HEK293 (cell line): Measurements from ENCODE around the gene BACH2.

ENCODE experiments used
- CTCF ChIA-PET: fragments of 350-600 bp; formaldehyde crosslinking; extraction: SDS; loops from one replicate; lab custom pipeline; 2021; ENCODE audit warnings: antibody characterized with exemption; lab: Yijun Ruan, JAX
- POLR2A ChIA-PET: fragments of 300-600 bp; formaldehyde crosslinking; extraction: SDS; loops from one replicate; lab custom pipeline; 2020; ENCODE audit warnings: antibody characterized with exemption, inconsistent platforms; lab: Yijun Ruan, JAX
- H3K27ac ChIP-seq: fragments of 200-500 bp; sonication (Bioruptor generic); 2 replicates; pipeline ENCODE4 v1.5.1; 2014; ENCODE audit warnings: low read depth, low read length, control low read depth, inconsistent platforms; ENCODE audit errors: extremely low read depth
- H3K36me3 ChIP-seq, 2 experiments: fragments of 200-500 bp in 1 of 2; sonication (Bioruptor generic) in 1 of 2; 1 replicate in 1 of 2; 2 replicates in 1 of 2; pipeline ENCODE4 v1.5.1; 2014 to 2017; ENCODE audit warnings: inconsistent platforms in 2 of 2, low read length in 2 of 2; ENCODE audit not compliant: control insufficient read depth in 2 of 2, insufficient read depth in 1 of 2
- H3K4me1 ChIP-seq: fragments of 200-500 bp; sonication (Bioruptor generic); 2 replicates; pipeline ENCODE4 v1.5.1; 2014; ENCODE audit warnings: mild to moderate bottlenecking, low read length, inconsistent platforms; ENCODE audit not compliant: control insufficient read depth, insufficient read depth
- H3K4me3 ChIP-seq: 2 replicates; pipeline ENCODE4 v1.5.1; 2011; ENCODE audit warnings: low read depth, mild to moderate bottlenecking, control low read depth, low read length, moderate library complexity
- H3K9me3 ChIP-seq: fragments of 200-500 bp; sonication (Bioruptor generic); 2 replicates; pipeline ENCODE4 v1.5.1; 2014; ENCODE audit warnings: low read depth, low read length, inconsistent platforms; ENCODE audit not compliant: control insufficient read depth, insufficient read depth
- IKZF3 ChIP-seq: fragments of 450-650 bp; IDR thresholded peaks from 2 replicates; pipeline ENCODE4 v1.5.0; 2018; ENCODE audit warnings: missing biosample characterization, mild to moderate bottlenecking, missing genetic modification characterization, moderate library complexity
- TRIM28 ChIP-seq: IDR thresholded peaks from 2 replicates; pipeline ENCODE4 v1.6.1; 2011; ENCODE audit warnings: low read length, control low read depth, borderline replicate concordance
- WT1 ChIP-seq: fragments of 450-650 bp; formaldehyde crosslinking; IDR thresholded peaks from 2 replicates; pipeline ENCODE4 v1.5.1; 2016; ENCODE audit warnings: missing biosample characterization, missing genetic modification characterization
- ZBTB17 ChIP-seq: fragments of 450-650 bp; formaldehyde crosslinking; IDR thresholded peaks from 2 replicates; pipeline ENCODE4 v1.5.1; 2016; ENCODE audit warnings: missing biosample characterization, missing genetic modification characterization
- ZEB2 ChIP-seq: fragments of 450-650 bp; formaldehyde crosslinking; IDR thresholded peaks from 2 replicates; pipeline ENCODE4 v1.5.1; 2016; ENCODE audit warnings: missing biosample characterization, missing genetic modification characterization
- ZNF155 ChIP-seq: fragments of 450-650 bp; formaldehyde crosslinking; IDR thresholded peaks from 2 replicates; pipeline ENCODE4 v1.5.1; 2016; ENCODE audit warnings: missing biosample characterization, missing genetic modification characterization
- ZNF16 ChIP-seq: fragments of 450-650 bp; formaldehyde crosslinking; IDR thresholded peaks from 2 replicates; pipeline ENCODE4 v1.5.1; 2016; ENCODE audit warnings: low read depth, missing biosample characterization, missing genetic modification characterization
- ZNF366 ChIP-seq: fragments of 450-650 bp; formaldehyde crosslinking; conservative IDR thresholded peaks from 2 replicates; pipeline ENCODE4 v1.5.1; 2016; ENCODE audit warnings: missing biosample characterization, missing genetic modification characterization
- ZXDB ChIP-seq: fragments of 450-650 bp; formaldehyde crosslinking; IDR thresholded peaks from 2 replicates; pipeline ENCODE4 v1.5.1; 2016; ENCODE audit warnings: missing biosample characterization, missing genetic modification characterization
- TF ChIP-seq, protein P1 (sequence below): fragments of 450-650 bp; formaldehyde crosslinking; IDR thresholded peaks from 2 replicates; pipeline ENCODE4 v1.5.1; 2016; ENCODE audit warnings: missing biosample characterization, missing genetic modification characterization, borderline replicate concordance
- TF ChIP-seq, protein P2 (sequence below): fragments of 450-650 bp; formaldehyde crosslinking; IDR thresholded peaks from 2 replicates; pipeline ENCODE4 v1.5.1; 2016; ENCODE audit warnings: missing biosample characterization, missing genetic modification characterization
- TF ChIP-seq, protein P3 (sequence below): fragments of 450-650 bp; formaldehyde crosslinking; IDR thresholded peaks from 2 replicates; pipeline ENCODE4 v1.5.1; 2016; ENCODE audit warnings: missing biosample characterization, missing genetic modification characterization, borderline replicate concordance
- TF ChIP-seq, protein P4 (sequence below): fragments of 450-650 bp; formaldehyde crosslinking; IDR thresholded peaks from 2 replicates; pipeline ENCODE4 v1.5.1; 2017; ENCODE audit warnings: missing biosample characterization, missing genetic modification characterization

BACH2 gene

DNA sequence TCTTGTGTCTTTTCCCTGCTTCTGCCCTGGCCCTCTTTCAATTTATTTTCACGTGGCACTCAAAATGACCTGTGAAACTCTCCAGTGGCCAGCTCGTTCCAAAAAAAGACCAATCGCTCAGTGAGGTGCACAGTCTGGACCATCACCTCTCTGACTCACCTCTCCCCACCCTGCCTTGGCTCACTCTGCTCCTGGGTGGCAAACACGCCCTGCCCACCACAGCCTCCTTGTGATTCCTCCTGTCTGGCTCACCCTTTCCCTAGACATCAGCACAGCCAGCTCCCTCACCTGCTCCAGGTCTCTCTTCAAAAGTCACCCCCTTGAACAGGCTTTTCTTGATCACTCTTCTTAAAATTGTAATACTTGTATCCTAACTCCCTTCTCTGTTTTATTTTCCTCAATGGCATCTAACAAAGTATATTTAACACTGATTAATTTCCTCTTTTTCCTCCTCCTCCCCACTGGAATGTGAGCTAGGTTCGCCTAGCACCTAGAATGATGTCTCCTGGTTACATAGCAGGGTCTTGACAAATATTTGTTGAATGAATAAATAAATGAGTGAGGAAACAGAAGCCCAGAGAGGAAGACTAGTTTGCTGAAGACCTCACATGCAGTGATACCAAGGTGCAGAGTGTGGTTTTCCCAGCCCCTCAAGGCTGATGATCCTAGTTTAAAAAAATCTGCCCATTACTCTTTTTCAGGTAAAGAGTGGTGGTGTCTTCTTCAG, 293.4 kb downstream of the BACH2 start:
- Histone ChIP-seq H3K4me1 (peaks cover 15% of the 10 kb centered on the region), H3K36me3 (peaks cover 0 to 10% of the 10 kb centered on the region in 2 experiments; a peak in 1 of 3 replicates), H3K9me3 (no peaks in the 10 kb centered on the region), H3K27ac (no peak overlapping the region), H3K4me3 (no peak overlapping the region)
- TF ChIP-seq, protein P1, sequence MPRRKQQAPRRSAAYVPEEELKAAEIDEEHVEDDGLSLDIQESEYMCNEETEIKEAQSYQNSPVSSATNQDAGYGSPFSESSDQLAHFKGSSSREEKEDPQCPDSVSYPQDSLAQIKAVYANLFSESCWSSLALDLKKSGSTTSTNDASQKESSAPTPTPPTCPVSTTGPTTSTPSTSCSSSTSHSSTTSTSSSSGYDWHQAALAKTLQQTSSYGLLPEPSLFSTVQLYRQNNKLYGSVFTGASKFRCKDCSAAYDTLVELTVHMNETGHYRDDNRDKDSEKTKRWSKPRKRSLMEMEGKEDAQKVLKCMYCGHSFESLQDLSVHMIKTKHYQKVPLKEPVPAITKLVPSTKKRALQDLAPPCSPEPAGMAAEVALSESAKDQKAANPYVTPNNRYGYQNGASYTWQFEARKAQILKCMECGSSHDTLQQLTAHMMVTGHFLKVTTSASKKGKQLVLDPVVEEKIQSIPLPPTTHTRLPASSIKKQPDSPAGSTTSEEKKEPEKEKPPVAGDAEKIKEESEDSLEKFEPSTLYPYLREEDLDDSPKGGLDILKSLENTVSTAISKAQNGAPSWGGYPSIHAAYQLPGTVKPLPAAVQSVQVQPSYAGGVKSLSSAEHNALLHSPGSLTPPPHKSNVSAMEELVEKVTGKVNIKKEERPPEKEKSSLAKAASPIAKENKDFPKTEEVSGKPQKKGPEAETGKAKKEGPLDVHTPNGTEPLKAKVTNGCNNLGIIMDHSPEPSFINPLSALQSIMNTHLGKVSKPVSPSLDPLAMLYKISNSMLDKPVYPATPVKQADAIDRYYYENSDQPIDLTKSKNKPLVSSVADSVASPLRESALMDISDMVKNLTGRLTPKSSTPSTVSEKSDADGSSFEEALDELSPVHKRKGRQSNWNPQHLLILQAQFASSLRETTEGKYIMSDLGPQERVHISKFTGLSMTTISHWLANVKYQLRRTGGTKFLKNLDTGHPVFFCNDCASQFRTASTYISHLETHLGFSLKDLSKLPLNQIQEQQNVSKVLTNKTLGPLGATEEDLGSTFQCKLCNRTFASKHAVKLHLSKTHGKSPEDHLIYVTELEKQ (tag by site-specific recombination) = no peak
- TF ChIP-seq, protein P2, sequence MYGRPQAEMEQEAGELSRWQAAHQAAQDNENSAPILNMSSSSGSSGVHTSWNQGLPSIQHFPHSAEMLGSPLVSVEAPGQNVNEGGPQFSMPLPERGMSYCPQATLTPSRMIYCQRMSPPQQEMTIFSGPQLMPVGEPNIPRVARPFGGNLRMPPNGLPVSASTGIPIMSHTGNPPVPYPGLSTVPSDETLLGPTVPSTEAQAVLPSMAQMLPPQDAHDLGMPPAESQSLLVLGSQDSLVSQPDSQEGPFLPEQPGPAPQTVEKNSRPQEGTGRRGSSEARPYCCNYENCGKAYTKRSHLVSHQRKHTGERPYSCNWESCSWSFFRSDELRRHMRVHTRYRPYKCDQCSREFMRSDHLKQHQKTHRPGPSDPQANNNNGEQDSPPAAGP (tag by site-specific recombination) = peak; percentile 31; the same call in 1 of the 2 replicates
- TF ChIP-seq ZNF16 (tag by site-specific recombination) (no peak), ZNF155 (tag by site-specific recombination) (no peak)
- TF ChIP-seq, protein P3, sequence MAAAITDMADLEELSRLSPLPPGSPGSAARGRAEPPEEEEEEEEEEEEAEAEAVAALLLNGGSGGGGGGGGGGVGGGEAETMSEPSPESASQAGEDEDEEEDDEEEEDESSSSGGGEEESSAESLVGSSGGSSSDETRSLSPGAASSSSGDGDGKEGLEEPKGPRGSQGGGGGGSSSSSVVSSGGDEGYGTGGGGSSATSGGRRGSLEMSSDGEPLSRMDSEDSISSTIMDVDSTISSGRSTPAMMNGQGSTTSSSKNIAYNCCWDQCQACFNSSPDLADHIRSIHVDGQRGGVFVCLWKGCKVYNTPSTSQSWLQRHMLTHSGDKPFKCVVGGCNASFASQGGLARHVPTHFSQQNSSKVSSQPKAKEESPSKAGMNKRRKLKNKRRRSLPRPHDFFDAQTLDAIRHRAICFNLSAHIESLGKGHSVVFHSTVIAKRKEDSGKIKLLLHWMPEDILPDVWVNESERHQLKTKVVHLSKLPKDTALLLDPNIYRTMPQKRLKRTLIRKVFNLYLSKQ (tag by site-specific recombination) = no peak
- ChIA-PET POLR2A (no interaction called here), CTCF (no interaction called here)

DNA sequence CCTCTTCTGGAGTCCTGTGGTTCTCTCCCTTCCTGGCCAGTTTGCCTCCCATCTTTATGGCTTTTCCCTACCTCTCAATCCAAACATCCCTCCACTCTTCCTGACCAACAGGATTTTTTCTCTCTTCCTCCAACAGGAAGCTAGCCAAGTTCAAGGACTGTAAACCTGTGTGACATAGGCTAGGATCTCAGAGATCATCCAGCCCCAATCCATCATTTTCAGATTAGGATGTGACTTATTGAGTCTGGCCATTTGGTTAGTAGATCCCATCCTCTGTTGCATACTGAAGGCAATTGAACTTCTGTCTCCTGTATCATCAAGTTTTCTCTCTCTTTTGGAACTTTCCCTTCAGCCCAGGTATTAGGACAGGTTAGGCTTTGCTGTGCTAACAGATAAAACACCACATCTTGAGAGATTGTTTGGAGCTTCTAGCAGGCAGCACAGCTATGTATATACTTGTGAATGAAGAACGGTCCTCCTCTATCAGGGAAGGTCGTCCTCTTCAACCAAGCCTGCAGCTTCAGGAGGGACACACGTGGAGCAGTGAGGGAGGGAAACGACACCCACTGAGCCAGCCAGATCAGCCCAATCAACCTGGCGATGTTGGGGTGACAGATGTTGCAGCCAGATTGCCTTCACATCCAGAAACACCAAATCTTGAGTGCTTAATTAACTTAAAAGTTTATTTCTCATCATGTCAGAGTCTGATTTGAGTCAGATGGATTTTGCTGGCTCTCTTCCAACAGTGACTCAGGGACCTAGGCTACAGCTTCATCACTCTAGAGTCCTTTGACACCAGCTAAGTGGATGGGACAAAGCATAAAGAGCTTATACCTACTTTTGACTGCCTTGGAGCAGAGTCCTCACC, 295.5 kb downstream of the BACH2 start:
- peaks cover 20% of the 10 kb centered on the region for H3K4me1 ChIP-seq
- ChIA-PET CTCF (interaction anchor here (0.7 to 0.8 kb wide), 2 partner anchors 61 to 289 kb away, joined by 3 read pairs; no protein-coding TSS in a partner anchor), POLR2A (interaction anchor here (1.4 kb wide), 1 partner anchor 15 kb away, joined by 3 read pairs; no protein-coding TSS in a partner anchor)
- no peaks in the 10 kb centered on the region for H3K36me3 ChIP-seq
- H3K27ac ChIP-seq = no peak overlapping the region; the same call in 1 of the 2 replicates
- H3K9me3 ChIP-seq = no peaks in the 10 kb centered on the region
- no peak overlapping the region for H3K4me3 ChIP-seq
- TF ChIP-seq ZNF366 (tag by site-specific recombination) = peak; percentile 38
- TF ChIP-seq TRIM28 = peak; percentile 28; the same call in 1 of the 2 replicates
- peak; percentile 25; the same call in 1 of the 2 replicates for TF ChIP-seq WT1 (tag by site-specific recombination)
- peak; percentile 98 for TF ChIP-seq ZBTB17 (tag by site-specific recombination)
- peak; percentile 42 for TF ChIP-seq IKZF3
- TF ChIP-seq ZXDB (tag by site-specific recombination) = no peak
- TF ChIP-seq, protein P4, sequence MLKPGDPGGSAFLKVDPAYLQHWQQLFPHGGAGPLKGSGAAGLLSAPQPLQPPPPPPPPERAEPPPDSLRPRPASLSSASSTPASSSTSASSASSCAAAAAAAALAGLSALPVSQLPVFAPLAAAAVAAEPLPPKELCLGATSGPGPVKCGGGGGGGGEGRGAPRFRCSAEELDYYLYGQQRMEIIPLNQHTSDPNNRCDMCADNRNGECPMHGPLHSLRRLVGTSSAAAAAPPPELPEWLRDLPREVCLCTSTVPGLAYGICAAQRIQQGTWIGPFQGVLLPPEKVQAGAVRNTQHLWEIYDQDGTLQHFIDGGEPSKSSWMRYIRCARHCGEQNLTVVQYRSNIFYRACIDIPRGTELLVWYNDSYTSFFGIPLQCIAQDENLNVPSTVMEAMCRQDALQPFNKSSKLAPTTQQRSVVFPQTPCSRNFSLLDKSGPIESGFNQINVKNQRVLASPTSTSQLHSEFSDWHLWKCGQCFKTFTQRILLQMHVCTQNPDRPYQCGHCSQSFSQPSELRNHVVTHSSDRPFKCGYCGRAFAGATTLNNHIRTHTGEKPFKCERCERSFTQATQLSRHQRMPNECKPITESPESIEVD (tag by site-specific recombination) = no peak
- peak; percentile 39; the same call in 1 of the 2 replicates for TF ChIP-seq ZEB2 (tag by site-specific recombination)
